Measurements from ENCODE around the gene FAM210A. TPM values are rescaled to one million over a fixed set of nuclear protein-coding genes. Genes with fewer than 3 reads are reported as not detected.

The FAM210A gene
- total RNA-seq, 2 experiments from 2014 or later, result 23.1 to 30.6 TPM

- BruUV-seq (replicated peaks), result no TSS peak
- H3K27ac ChIP-seq (ENCODE audit: low read depth, low read length, poor library complexity, severe bottlenecking), result no peak overlapping the region
- H3K4me1 ChIP-seq (ENCODE audit: insufficient read depth, low read length, poor library complexity, severe bottlenecking), result no peaks in the 10 kb centered on the region
- intact Hi-C loops (cut with micrococcal nuclease; ENCODE audit: unreplicated experiment), result no loop called here
- H3K4me3 ChIP-seq (ENCODE audit: low read depth, low read length, poor library complexity, severe bottlenecking), result no peak overlapping the region
- no peak overlapping the region for H2AFZ ChIP-seq (ENCODE audit: low read length)
- H3K9me3 ChIP-seq (ENCODE audit: low read length), result peaks cover 22% of the 10 kb centered on the region; the same call in 1 of the 2 replicates
- H3K9me2 ChIP-seq (ENCODE audit: insufficient read depth, low read length), result no peaks in the 10 kb centered on the region
- ChIA-PET CTCF (ENCODE audit: unreplicated experiment) (no interaction called here), POLR2A (interaction anchor here (1.2 kb wide), 1 partner anchor 12 kb away, joined by 3 read pairs; no protein-coding TSS in a partner anchor)
- H3K4me2 ChIP-seq (ENCODE audit: low read length), result no peak overlapping the region
- 0 out of 2 replicates have a peak, but pooled peaks cover 3% of the 10 kb centered on the region for H4K20me1 ChIP-seq (ENCODE audit: insufficient read depth, low read length)
- no peak for DNase-seq (ENCODE audit: low spot score)
- H3K79me2 ChIP-seq (ENCODE audit: insufficient read depth, low read depth, low read length), result peaks cover 99% of the 10 kb centered on the region
- H3K36me3 ChIP-seq (ENCODE audit: insufficient read depth, low read length), result peaks cover 57% of the 10 kb centered on the region
- TF ChIP-seq, protein P1, sequence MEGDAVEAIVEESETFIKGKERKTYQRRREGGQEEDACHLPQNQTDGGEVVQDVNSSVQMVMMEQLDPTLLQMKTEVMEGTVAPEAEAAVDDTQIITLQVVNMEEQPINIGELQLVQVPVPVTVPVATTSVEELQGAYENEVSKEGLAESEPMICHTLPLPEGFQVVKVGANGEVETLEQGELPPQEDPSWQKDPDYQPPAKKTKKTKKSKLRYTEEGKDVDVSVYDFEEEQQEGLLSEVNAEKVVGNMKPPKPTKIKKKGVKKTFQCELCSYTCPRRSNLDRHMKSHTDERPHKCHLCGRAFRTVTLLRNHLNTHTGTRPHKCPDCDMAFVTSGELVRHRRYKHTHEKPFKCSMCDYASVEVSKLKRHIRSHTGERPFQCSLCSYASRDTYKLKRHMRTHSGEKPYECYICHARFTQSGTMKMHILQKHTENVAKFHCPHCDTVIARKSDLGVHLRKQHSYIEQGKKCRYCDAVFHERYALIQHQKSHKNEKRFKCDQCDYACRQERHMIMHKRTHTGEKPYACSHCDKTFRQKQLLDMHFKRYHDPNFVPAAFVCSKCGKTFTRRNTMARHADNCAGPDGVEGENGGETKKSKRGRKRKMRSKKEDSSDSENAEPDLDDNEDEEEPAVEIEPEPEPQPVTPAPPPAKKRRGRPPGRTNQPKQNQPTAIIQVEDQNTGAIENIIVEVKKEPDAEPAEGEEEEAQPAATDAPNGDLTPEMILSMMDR (conservative IDR thresholded peaks at IDR 0.05; ENCODE audit: low read length), result no peak
- no peak for TF ChIP-seq EZH2phosphoT487 (IDR thresholded peaks at IDR 0.05; ENCODE audit: borderline replicate concordance, low read depth, low read length)
Observed at GRCh38 chr18:13715330-13715729, 11.0 kb downstream of the FAM210A start.

GRCh38 chr18:13713455-13714055 is 12.8 kb downstream of the FAM210A start:
- no peak for DNase-seq (ENCODE audit: low spot score)
- CTCF ChIA-PET (ENCODE audit: unreplicated experiment), result interaction anchor here (0.6 kb wide), 1 partner anchor 13 kb away, joined by 4 read pairs; the partner anchor contains the start of gene FAM210A

More at GRCh38 chr18:13713455-13714055, 12.8 kb downstream of the FAM210A start:
- Histone ChIP-seq H3K9me2 (ENCODE audit: insufficient read depth, low read length) (no peaks in the 10 kb centered on the region), H4K20me1 (ENCODE audit: insufficient read depth, low read length) (0 out of 2 replicates have a peak, but pooled peaks cover 3% of the 10 kb centered on the region), H2AFZ (ENCODE audit: low read length) (no peak overlapping the region), H3K9me3 (ENCODE audit: low read length) (peaks cover 28% of the 10 kb centered on the region; the same call in 1 of the 2 replicates), H3K4me3 (ENCODE audit: low read depth, low read length, poor library complexity, severe bottlenecking) (no peak overlapping the region), H3K4me2 (ENCODE audit: low read length) (no peak overlapping the region), H3K36me3 (ENCODE audit: insufficient read depth, low read length) (peaks cover 47% of the 10 kb centered on the region), H3K4me1 (ENCODE audit: insufficient read depth, low read length, poor library complexity, severe bottlenecking) (no peaks in the 10 kb centered on the region), H3K27ac (ENCODE audit: low read depth, low read length, poor library complexity, severe bottlenecking) (no peak overlapping the region), H3K79me2 (ENCODE audit: insufficient read depth, low read depth, low read length) (peaks cover 97% of the 10 kb centered on the region)
- intact Hi-C loops (cut with micrococcal nuclease; ENCODE audit: unreplicated experiment), result no loop called here
- no peak for TF ChIP-seq EZH2phosphoT487 (IDR thresholded peaks at IDR 0.05; ENCODE audit: borderline replicate concordance, low read depth, low read length)
- TF ChIP-seq, protein P1 (conservative IDR thresholded peaks at IDR 0.05; ENCODE audit: low read length), result no peak
- POLR2A ChIA-PET, result interaction anchor here (0.7 to 1.2 kb wide), 2 partner anchors 48 to 339 kb away, joined by 3 read pairs; no protein-coding TSS in a partner anchor
- no TSS peak for BruUV-seq (replicated peaks)
